NT2/D1 (cell line): ENCODE data around the gene CTSH.
"Not testable (repeated sequence)": the region's sequence is repeated elsewhere in the genome, so short reads cannot be mapped to it uniquely, and the experiment has no call there.

Experiments
- DNase-seq: peaks from one replicate; pipeline ENCODE4 v3.0.0-alpha.2; 2011; ENCODE audit warnings: low read depth, low spot score
- H3K27me3 ChIP-seq: 2 replicates; pipeline ENCODE4 v1.6.0; 2011; ENCODE audit warnings: mild to moderate bottlenecking; ENCODE audit not compliant: insufficient read length, insufficient read depth
- H3K36me3 ChIP-seq: 2 replicates; pipeline ENCODE4 v1.6.1; 2011; ENCODE audit warnings: mild to moderate bottlenecking, low read length, mixed read lengths; ENCODE audit not compliant: insufficient read depth, insufficient read length
- H3K4me1 ChIP-seq: 2 replicates; pipeline ENCODE4 v1.5.1; 2011; ENCODE audit not compliant: insufficient read depth, insufficient read length
- H3K4me3 ChIP-seq: 2 replicates; pipeline ENCODE4 v1.5.1; 2011; ENCODE audit warnings: low read depth; ENCODE audit not compliant: insufficient read length
- H3K9ac ChIP-seq: 2 replicates; pipeline ENCODE4 v1.6.0; 2011; ENCODE audit warnings: low read depth; ENCODE audit not compliant: insufficient read length
- H3K9me3 ChIP-seq: 2 replicates; pipeline ENCODE4 v1.5.1; 2011; ENCODE audit warnings: mild to moderate bottlenecking, low read length; ENCODE audit not compliant: insufficient read depth
- SUZ12 ChIP-seq: IDR thresholded peaks from 2 replicates; pipeline ENCODE4 v1.6.1; 2011; ENCODE audit not compliant: insufficient read length, insufficient read depth; ENCODE audit errors: extremely low read depth
- YY1 ChIP-seq: IDR thresholded peaks from 2 replicates; pipeline ENCODE4 v1.6.1; 2011; ENCODE audit not compliant: insufficient read length, insufficient read depth
- ZNF274 ChIP-seq: IDR thresholded peaks from 2 replicates; pipeline ENCODE4 v1.6.1; 2011; ENCODE audit warnings: mild to moderate bottlenecking, low read depth, low read length

The CTSH gene

DNA sequence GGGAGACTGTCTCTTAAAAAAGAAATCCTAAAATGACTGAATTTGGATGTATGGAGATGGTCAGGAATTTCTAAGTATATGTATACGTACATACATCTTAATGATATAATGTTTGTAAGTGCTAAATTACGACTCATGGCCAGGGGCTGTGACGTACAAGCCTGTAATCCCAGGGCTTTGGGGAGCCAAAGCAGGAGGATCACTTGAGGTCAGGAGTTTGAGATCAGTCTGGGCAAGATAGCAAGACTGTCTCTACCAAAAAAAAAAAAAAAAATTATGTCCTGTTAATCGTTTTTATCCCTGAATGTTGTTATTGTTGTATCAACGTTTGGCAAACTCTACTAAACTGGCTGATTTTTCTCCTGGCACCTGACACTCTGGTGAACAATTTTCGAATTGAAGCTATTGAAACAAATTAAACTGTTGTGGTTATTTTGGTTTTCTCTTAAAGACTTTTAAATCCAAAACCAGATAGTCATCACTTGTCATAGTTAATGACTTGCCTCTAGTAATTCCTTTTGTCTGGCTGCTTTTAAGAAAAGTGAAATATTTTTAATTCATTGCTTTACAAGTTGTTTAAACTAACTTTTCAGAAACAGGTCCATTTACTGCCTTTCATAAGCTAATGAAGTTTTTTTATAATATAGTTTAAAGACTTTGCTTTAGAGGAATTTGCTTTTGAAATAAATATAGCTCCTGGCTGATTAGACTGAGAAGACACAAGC is 65.2 kb downstream of the CTSH start:
- H3K4me1 ChIP-seq, result peaks cover 2% of the 10 kb centered on the region
- DNase-seq, result no peak
- H3K9ac ChIP-seq, result no peak overlapping the region
- TF ChIP-seq SUZ12, result no peak
- no peak for TF ChIP-seq YY1
- no peak for TF ChIP-seq ZNF274
- H3K27me3 ChIP-seq, result no peaks in the 10 kb centered on the region
- H3K9me3 ChIP-seq, result no peaks in the 10 kb centered on the region
- peaks cover 57% of the 10 kb centered on the region for H3K36me3 ChIP-seq
- no peak overlapping the region for H3K4me3 ChIP-seq

DNA sequence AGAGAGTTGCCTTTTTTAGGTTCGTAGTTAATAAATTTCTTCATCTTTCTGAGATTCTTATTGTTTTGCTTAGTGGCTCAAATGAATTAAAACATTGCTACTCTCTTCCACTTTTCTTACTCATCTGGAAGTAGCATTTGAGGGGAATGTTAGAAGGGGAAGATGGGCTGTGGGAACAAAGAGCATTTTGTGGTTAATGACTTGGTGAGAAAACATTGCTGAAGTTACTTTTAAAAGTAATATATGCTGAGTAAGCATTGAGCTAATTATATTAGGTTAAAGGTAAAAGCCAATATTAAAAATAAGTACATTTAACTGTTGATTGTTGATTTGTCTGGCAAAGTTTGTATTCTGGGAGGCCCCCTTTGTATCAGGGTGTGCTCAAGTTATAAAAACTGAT is 66.5 kb downstream of the CTSH start:
- H3K4me1 ChIP-seq, result peaks cover 2% of the 10 kb centered on the region
- no peak overlapping the region for H3K4me3 ChIP-seq
- no peak for TF ChIP-seq SUZ12
- no peak for TF ChIP-seq YY1
- no peak for TF ChIP-seq ZNF274
- H3K9me3 ChIP-seq, result no peaks in the 10 kb centered on the region
- H3K36me3 ChIP-seq, result peaks cover 48% of the 10 kb centered on the region
- DNase-seq, result no peak
- H3K9ac ChIP-seq, result peak overlapping the region; percentile 28
- H3K27me3 ChIP-seq, result no peaks in the 10 kb centered on the region

GRCh38 chr15:78876954-78877353 is 67.9 kb downstream of the CTSH start:
- not testable (repeated sequence) for DNase-seq, H3K9ac ChIP-seq, H3K4me3 ChIP-seq, H3K9me3 ChIP-seq, H3K4me1 ChIP-seq, H3K27me3 ChIP-seq
- peaks cover 34% of the 10 kb centered on the region for H3K36me3 ChIP-seq

GRCh38 chr15:78875107-78875914 is 69.5 kb downstream of the CTSH start:
- peak overlapping the region; percentile 58 for H3K9ac ChIP-seq
- H3K9me3 ChIP-seq, result no peaks in the 10 kb centered on the region
- peak overlapping the region; percentile 100 for H3K4me3 ChIP-seq
- no peaks in the 10 kb centered on the region for H3K27me3 ChIP-seq
- no peak for TF ChIP-seq YY1
- TF ChIP-seq ZNF274, result no peak
- no peak for TF ChIP-seq SUZ12
- no peak for DNase-seq
- peaks cover 2% of the 10 kb centered on the region for H3K4me1 ChIP-seq
- peaks cover 18% of the 10 kb centered on the region for H3K36me3 ChIP-seq

- no peaks in the 10 kb centered on the region for H3K27me3 ChIP-seq
- no peaks in the 10 kb centered on the region for H3K4me1 ChIP-seq
- no peaks in the 10 kb centered on the region for H3K9me3 ChIP-seq
- TF ChIP-seq YY1 (no peak), ZNF274 (no peak), SUZ12 (no peak)
- peaks cover 8% of the 10 kb centered on the region for H3K36me3 ChIP-seq
- H3K9ac ChIP-seq, result peak overlapping the region; percentile 100
- no peak for DNase-seq
- H3K4me3 ChIP-seq, result peak overlapping the region; percentile 100
Measured at GRCh38 chr15:78873793-78874765, 70.8 kb downstream of the CTSH start.

GRCh38 chr15:78872972-78873792 is 71.7 kb downstream of the CTSH start:
- H3K36me3 ChIP-seq, result peaks cover 5% of the 10 kb centered on the region
- peak overlapping the region; percentile 100 for H3K9ac ChIP-seq
- no peaks in the 10 kb centered on the region for H3K4me1 ChIP-seq
- TF ChIP-seq ZNF274 (no peak), SUZ12 (no peak), YY1 (peak; percentile 98)
- H3K27me3 ChIP-seq, result no peaks in the 10 kb centered on the region
- no peaks in the 10 kb centered on the region for H3K9me3 ChIP-seq
- H3K4me3 ChIP-seq, result peak overlapping the region; percentile 100
- DNase-seq, result peak; percentile 95
